ENCODE measurements around the gene DLGAP4.

DNA sequence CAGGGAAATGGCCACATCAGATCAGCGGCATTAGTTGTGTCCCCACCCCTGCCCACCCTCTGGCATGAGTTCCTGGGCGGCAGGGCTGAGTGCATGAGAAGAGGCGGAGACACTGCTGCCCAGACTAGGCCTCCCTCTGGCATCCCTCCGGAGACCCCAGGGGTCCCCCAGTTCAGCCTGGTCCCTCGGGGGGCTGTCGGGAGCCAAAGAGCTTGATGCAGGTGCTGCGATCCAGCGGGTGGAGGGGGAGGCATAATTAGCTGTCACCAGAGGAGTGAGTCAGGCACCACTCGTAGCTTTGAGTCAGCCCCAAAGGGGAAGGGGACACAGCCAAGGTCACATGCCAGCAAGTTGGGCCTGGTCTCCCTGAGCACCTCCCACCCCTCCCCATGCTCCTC lies 34.5 kb downstream of the DLGAP4 start:
- TF ChIP-seq, protein P1, sequence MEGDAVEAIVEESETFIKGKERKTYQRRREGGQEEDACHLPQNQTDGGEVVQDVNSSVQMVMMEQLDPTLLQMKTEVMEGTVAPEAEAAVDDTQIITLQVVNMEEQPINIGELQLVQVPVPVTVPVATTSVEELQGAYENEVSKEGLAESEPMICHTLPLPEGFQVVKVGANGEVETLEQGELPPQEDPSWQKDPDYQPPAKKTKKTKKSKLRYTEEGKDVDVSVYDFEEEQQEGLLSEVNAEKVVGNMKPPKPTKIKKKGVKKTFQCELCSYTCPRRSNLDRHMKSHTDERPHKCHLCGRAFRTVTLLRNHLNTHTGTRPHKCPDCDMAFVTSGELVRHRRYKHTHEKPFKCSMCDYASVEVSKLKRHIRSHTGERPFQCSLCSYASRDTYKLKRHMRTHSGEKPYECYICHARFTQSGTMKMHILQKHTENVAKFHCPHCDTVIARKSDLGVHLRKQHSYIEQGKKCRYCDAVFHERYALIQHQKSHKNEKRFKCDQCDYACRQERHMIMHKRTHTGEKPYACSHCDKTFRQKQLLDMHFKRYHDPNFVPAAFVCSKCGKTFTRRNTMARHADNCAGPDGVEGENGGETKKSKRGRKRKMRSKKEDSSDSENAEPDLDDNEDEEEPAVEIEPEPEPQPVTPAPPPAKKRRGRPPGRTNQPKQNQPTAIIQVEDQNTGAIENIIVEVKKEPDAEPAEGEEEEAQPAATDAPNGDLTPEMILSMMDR (IDR thresholded peaks at IDR 0.05): no peak
- no peak for TF ChIP-seq POLR2AphosphoS5 (IDR thresholded peaks at IDR 0.05)

Measured in breast epithelium (tissue), 3 donors.